Ascending aorta (tissue), 2 donors: ENCODE data around the gene ZNF607. TPM values are rescaled to one million over a fixed set of nuclear protein-coding genes. Genes with fewer than 3 reads are reported as not detected.

ENCODE experiments used
- DNase-seq, 2 donors: peaks; one replicate each; pipeline ENCODE4 v3.0.0-alpha.2; 2019; ENCODE audit warnings: low spot score in 2 of 2
- H3K27ac ChIP-seq, 2 donors: fragments of 200-600 bp; sonication (generic); one replicate each; pipeline ENCODE4 v1.5.1; 2016 to 2017; ENCODE audit warnings: mild to moderate bottlenecking in 1 of 2
- H3K27me3 ChIP-seq: fragments of 200-600 bp; sonication (generic); one replicate; pipeline ENCODE4 v1.5.1; 2017
- H3K36me3 ChIP-seq, 2 donors: fragments of 200-600 bp; sonication (generic); one replicate each; pipeline ENCODE4 v1.5.1; 2016
- H3K4me1 ChIP-seq, 2 donors: fragments of 200-600 bp; sonication (generic); one replicate each; pipeline ENCODE4 v1.5.1; 2016 to 2017; ENCODE audit warnings: mild to moderate bottlenecking in 1 of 2
- H3K4me3 ChIP-seq, 2 donors: fragments of 200-600 bp; sonication (generic); one replicate each; pipeline ENCODE4 v1.5.1; 2016 to 2017; ENCODE audit warnings: mild to moderate bottlenecking in 1 of 2
- H3K9me3 ChIP-seq, 2 donors: fragments of 200-600 bp; sonication (generic); one replicate each; pipeline ENCODE4 v1.5.1; 2016
- CTCF ChIP-seq, 3 experiments: fragments of 200-600 bp in 2 of 3; fragments of 450-650 bp in 1 of 3; sonication (generic) in 2 of 3; IDR thresholded peaks; one replicate each; pipeline ENCODE4 v1.5.1; 2016 to 2019; ENCODE audit warnings: antibody characterized with exemption in 3 of 3, mild to moderate bottlenecking in 1 of 3, moderate library complexity in 1 of 3
- intact Hi-C: fragments of 100-400 bp; cut with DNase I; formaldehyde crosslinking; loops from one replicate; pipeline ENCODE4 v1.15.1; 2023
- total RNA-seq: library from RNA; depleted of rRNA; stranded (reverse); fragments of >200 nt; gene quantifications from one replicate; pipeline ENCODE4 v1.1.0, GENCODE V29; 2016

Gene ZNF607
- total RNA-seq, 1 donor from 2014 or later, result 1.8 TPM

DNA sequence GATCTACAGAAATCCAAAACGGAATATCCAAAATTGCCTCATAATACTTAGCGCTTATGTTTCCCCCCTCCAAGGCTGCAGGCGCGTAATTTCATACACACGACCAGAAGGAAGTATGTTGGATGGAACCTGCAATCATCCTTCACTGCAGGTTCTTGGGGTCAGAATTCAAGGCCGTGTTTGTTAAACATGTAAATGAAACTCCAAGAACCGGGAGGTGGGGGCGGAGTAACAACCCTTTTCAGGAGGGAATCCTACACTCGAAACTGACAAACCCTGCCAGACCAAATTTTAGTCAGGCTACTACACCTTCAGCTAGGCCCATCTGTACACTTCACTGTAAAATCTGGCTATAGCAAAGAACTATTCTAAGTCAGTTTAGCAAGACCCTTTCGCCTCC lies 1.3 kb downstream of the ZNF607 start:
- TF ChIP-seq CTCF (IDR thresholded peaks at IDR 0.05), result no peak
- Histone ChIP-seq H3K27ac (no peak overlapping the region), H3K27me3 (no peaks in the 10 kb centered on the region), H3K9me3 (no peaks in the 10 kb centered on the region), H3K36me3 (peaks cover 0 to 10% of the 10 kb centered on the region in 2 donors), H3K4me3 (peak overlapping the region; percentile 79 to 88), H3K4me1 (peaks cover 0 to 8% of the 10 kb centered on the region in 2 donors)
- DNase-seq, result no peak
- intact Hi-C loops, result no loop called here

DNA sequence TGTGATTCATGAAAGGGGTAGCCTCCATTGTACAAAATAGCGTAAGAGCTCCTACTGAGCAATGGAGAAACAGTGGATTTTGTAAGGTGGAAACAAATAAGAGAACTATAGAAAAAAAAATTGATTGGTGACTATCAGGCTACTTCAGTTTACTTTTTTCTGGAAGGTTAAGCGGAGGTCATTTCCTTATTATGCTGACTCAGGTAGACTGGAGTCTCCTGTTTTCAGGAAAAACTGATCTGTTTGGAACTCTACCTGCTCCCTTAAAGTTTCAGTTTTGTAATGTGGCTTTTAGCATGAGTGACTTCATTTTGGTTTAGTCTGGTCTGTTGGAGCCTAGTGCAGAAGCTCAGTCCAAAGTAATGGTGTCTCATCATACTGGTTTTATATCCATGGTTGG lies 3.4 kb downstream of the ZNF607 start:
- Histone ChIP-seq H3K27ac (no peak overlapping the region), H3K9me3 (peaks cover 3 to 5% of the 10 kb centered on the region in 2 donors), H3K27me3 (no peaks in the 10 kb centered on the region), H3K4me3 (no peak overlapping the region), H3K36me3 (peaks cover 0 to 15% of the 10 kb centered on the region in 2 donors), H3K4me1 (peaks cover 0 to 8% of the 10 kb centered on the region in 2 donors)
- DNase-seq, result no peak
- no peak for TF ChIP-seq CTCF (IDR thresholded peaks at IDR 0.05)
- intact Hi-C loops, result no loop called here

DNA sequence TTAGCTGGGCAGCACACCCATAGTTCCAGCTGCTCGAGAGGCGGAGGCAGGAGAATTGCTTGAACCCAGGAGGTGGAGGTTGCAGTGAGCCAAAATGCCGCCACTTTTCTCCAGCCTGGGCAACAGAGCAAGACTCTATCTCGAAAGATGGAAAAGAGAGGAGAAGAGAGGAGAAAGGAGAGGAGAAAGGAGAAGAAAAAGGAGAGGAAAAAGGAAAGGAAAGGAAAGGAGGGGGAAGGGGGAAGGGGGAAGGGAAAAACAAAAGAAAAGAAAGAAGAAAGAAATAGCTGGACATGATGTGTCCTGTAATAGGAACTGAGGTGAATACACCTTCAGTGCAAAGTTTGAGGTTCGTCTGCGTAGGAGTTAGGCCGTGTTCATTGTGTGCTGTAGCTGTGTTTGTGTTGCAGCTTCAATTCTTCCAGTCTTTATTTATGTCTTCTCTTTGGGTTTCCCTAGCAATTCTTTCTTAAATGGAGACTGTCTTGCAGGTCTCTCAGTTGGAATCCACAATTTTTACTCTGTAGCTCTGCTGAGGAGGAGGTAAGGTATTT lies 13.4 kb downstream of the ZNF607 start:
- H3K9me3 ChIP-seq, result peaks cover 0 to 24% of the 10 kb centered on the region in 2 donors
- no peak overlapping the region for H3K4me3 ChIP-seq
- no peaks in the 10 kb centered on the region for H3K4me1 ChIP-seq
- H3K27ac ChIP-seq, result no peak overlapping the region
- H3K36me3 ChIP-seq, result peaks cover 27 to 72% of the 10 kb centered on the region in 2 donors
- H3K27me3 ChIP-seq, result no peaks in the 10 kb centered on the region
- no peak for DNase-seq
- intact Hi-C loops, result no loop called here
- TF ChIP-seq CTCF (IDR thresholded peaks at IDR 0.05), result no peak

DNA sequence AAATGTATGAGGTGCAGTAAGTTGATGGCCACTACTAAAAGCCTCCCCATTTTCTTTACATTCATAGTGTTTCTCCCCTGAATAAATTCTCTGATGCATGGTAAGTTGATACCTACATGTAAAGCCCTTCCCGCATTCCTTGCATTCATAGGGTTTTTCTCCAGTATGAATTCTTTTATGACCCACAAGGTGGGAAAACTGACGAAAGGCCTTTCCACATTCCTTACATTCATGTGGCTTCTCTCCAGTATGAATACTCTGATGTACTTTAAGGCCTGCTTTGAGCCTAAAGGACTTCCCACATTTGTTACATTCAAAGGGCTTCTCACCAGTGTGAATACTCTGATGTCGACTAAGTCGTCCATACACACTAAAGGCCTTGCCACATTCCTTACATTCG lies 20.5 kb downstream of the ZNF607 start:
- H3K9me3 ChIP-seq, result peaks cover 0 to 49% of the 10 kb centered on the region in 2 donors
- no peaks in the 10 kb centered on the region for H3K27me3 ChIP-seq
- H3K27ac ChIP-seq, result no peak overlapping the region
- TF ChIP-seq CTCF (IDR thresholded peaks at IDR 0.05), result no peak
- no peaks in the 10 kb centered on the region for H3K4me1 ChIP-seq
- intact Hi-C loops, result no loop called here
- DNase-seq, result no peak
- H3K4me3 ChIP-seq, result no peak overlapping the region
- H3K36me3 ChIP-seq, result peaks cover 25 to 52% of the 10 kb centered on the region in 2 donors

- Histone ChIP-seq H3K36me3 (peaks cover 21 to 43% of the 10 kb centered on the region in 2 donors), H3K27ac (no peak overlapping the region), H3K4me1 (no peaks in the 10 kb centered on the region), H3K4me3 (no peak overlapping the region), H3K9me3 (peaks cover 0 to 45% of the 10 kb centered on the region in 2 donors), H3K27me3 (no peaks in the 10 kb centered on the region)
- no peak for TF ChIP-seq CTCF (IDR thresholded peaks at IDR 0.05)
- intact Hi-C loops, result no loop called here
- DNase-seq, result no peak
Measured at GRCh38 chr19:37698216-37698615, 21.3 kb downstream of the ZNF607 start.
